GM18951 (cell line): Measurements from ENCODE around the gene ATP10B.
"Not testable (repeated sequence)": the region's sequence is repeated elsewhere in the genome, so short reads cannot be mapped to it uniquely, and the experiment has no call there.

Experiments used
- POLR2A ChIP-seq: IDR thresholded peaks from 4 replicates; pipeline ENCODE4 v1.6.1; 2011; ENCODE audit warnings: mild to moderate bottlenecking; ENCODE audit not compliant: insufficient read length, insufficient read depth; ENCODE audit errors: extremely low read depth
- in situ Hi-C: fragments of 300-500 bp; cut with MboI; formaldehyde crosslinking; loops from one replicate; pipeline ENCODE4 v1.12.0; 2022; ENCODE audit warnings: low sequenced_read_pairs, mixed read lengths, inconsistent platforms; ENCODE audit not compliant: unreplicated experiment

The ATP10B gene

GRCh38 chr5:160852049-160852448 is at the start of gene ATP10B:
TSS of gene ATP10B (minus strand) at chr5:160852211. CDS start at chr5:160688074, 164,137 bp downstream.
- TF ChIP-seq POLR2A, result no peak
- in situ Hi-C loops, result no loop called here

- no peak for TF ChIP-seq POLR2A
- in situ Hi-C loops, result no loop called here
Observed at GRCh38 chr5:160901656-160902055, 49.6 kb upstream of the ATP10B start.

GRCh38 chr5:160899735-160900134 is 47.7 kb upstream of the ATP10B start:
- TF ChIP-seq POLR2A, result no peak
- in situ Hi-C loops, result no loop called here

- in situ Hi-C loops, result not testable (repeated sequence)
Observed at GRCh38 chr5:160893180-160893964, 41.4 kb upstream of the ATP10B start.

- TF ChIP-seq POLR2A, result no peak
- in situ Hi-C loops, result no loop called here
Observed at GRCh38 chr5:160887780-160888179, 35.8 kb upstream of the ATP10B start.

GRCh38 chr5:160873560-160874200 is 21.7 kb upstream of the ATP10B start:
- in situ Hi-C loops, result not testable (repeated sequence)

- in situ Hi-C loops, result no loop called here
Observed at GRCh38 chr5:160869989-160870521, 18.0 kb upstream of the ATP10B start.

GRCh38 chr5:160867976-160868375 is 16.0 kb upstream of the ATP10B start:
- in situ Hi-C loops, result no loop called here
- no peak for TF ChIP-seq POLR2A

More at GRCh38 chr5:160869989-160870521, 18.0 kb upstream of the ATP10B start:
- TF ChIP-seq POLR2A, result no peak

GRCh38 chr5:160851451-160851850 is 560 bp downstream of the ATP10B start:
- in situ Hi-C loops, result no loop called here
- no peak for TF ChIP-seq POLR2A

- no peak for TF ChIP-seq POLR2A
Observed at GRCh38 chr5:160850421-160850820, 1.6 kb downstream of the ATP10B start.

GRCh38 chr5:160847526-160848085 is 4.4 kb downstream of the ATP10B start:
- in situ Hi-C loops, result no loop called here
- TF ChIP-seq POLR2A, result no peak

More at GRCh38 chr5:160850421-160850820, 1.6 kb downstream of the ATP10B start:
- in situ Hi-C loops, result no loop called here

GRCh38 chr5:160846642-160847041 is 5.4 kb downstream of the ATP10B start:
- no peak for TF ChIP-seq POLR2A
- in situ Hi-C loops, result no loop called here

- no peak for TF ChIP-seq POLR2A
- in situ Hi-C loops, result no loop called here
Observed at GRCh38 chr5:160844177-160844576, 7.8 kb downstream of the ATP10B start.

GRCh38 chr5:160843240-160843639 is 8.8 kb downstream of the ATP10B start:
- in situ Hi-C loops, result no loop called here
- no peak for TF ChIP-seq POLR2A
